GM21447 (cell line): ENCODE measurements around the gene GABPB2.

Experiments used
- ATAC-seq: cut with Tn5 transposase; IDR thresholded peaks from one replicate; pipeline ENCODE4 v1.9.1; 2021; ENCODE audit not compliant: unreplicated experiment

The GABPB2 gene

GRCh38 chr1:151131701-151132334, 61.3 kb downstream of the GABPB2 start:
- no peak for ATAC-seq

- no peak for ATAC-seq
Measured at GRCh38 chr1:151132335-151133017, 61.9 kb downstream of the GABPB2 start.

- ATAC-seq, result no peak
Measured at GRCh38 chr1:151133018-151133806, 62.7 kb downstream of the GABPB2 start.

- ATAC-seq, result no peak
Measured at GRCh38 chr1:151134396-151134795, 63.8 kb downstream of the GABPB2 start.

DNA sequence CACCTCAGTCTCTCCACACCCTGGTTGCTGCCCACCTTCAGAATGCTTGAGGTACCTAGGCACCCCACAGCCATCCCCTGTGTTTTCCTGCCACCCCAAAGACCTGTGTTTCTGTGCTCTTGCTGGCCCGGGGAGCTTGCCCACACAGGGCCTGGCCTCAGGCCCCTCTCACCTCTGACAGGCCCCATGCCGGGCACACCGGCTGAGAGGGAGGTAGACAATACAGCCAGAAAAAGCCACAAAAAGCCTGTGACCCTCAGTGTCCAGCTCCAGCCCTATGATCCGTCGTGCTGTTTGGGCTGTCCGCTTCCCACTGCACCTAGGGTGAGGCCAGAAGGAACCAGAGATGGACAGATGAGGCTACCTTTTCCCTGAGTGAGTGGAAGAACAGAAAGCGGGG, 64.4 kb downstream of the GABPB2 start:
- no peak for ATAC-seq

GRCh38 chr1:151135433-151136385, 65.1 kb downstream of the GABPB2 start:
- no peak for ATAC-seq

DNA sequence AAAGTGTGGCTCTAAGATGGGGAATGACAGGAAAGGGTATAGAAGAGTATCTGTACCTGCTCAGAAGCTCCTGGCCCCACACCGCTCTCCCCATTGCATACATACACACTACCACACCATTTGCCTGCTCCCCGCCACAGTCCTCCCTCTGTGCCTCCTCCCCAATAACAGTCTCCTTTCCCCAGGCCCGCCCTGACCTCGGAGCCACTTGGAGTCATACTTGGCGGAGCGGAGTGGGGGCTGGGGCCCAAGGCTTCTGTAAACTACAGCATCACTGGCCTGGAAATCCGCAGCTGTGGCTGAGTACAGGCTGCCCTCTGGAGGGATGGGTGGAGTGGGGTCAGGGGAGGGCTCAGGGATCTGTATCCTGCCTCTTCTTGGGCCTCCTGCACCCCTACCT, 67.2 kb downstream of the GABPB2 start:
- no peak for ATAC-seq

- no peak for ATAC-seq
Measured at GRCh38 chr1:151142411-151143056, 72.0 kb downstream of the GABPB2 start.

DNA sequence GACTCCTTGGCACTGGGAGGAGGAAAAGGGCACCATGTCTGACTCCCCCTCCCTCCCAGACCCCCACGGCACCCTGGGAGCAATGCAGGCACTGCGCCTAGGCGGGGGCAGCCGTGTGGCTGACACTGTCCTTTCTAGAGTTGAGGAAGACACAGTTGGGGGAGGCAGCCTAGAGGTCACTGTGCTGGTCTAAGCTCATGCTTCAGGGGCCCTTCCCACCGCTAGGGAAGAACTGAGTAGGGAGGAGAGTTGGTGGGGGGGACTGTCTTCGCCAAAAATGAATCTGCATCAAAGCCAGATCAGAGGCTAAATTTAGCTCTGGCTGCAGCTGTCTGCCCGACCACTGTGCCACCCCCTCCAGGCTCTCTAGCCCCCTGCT, 72.5 kb downstream of the GABPB2 start:
- ATAC-seq, result no peak

DNA sequence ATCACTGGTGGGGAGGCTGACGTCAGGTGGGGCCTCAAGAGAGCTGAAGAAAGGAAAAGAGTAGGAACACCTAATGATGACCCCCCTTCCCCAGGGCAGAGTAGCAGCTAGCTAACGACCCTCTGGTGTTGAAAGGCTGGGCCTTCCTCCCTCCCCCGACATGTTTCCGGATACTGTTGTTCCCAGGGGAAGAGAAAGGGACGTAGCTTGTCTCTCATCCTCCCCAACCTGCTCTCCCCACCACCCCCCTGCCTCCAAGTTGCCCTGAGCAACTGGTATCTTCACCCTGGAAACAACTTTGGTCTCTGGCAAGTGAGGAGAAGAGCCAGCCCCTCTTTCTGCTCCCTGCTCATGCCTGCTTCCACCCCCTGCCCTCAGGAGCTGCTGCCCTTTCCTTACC, 73.4 kb downstream of the GABPB2 start:
- no peak for ATAC-seq

- ATAC-seq, result no peak
Measured at GRCh38 chr1:151144474-151145303, 74.1 kb downstream of the GABPB2 start.

DNA sequence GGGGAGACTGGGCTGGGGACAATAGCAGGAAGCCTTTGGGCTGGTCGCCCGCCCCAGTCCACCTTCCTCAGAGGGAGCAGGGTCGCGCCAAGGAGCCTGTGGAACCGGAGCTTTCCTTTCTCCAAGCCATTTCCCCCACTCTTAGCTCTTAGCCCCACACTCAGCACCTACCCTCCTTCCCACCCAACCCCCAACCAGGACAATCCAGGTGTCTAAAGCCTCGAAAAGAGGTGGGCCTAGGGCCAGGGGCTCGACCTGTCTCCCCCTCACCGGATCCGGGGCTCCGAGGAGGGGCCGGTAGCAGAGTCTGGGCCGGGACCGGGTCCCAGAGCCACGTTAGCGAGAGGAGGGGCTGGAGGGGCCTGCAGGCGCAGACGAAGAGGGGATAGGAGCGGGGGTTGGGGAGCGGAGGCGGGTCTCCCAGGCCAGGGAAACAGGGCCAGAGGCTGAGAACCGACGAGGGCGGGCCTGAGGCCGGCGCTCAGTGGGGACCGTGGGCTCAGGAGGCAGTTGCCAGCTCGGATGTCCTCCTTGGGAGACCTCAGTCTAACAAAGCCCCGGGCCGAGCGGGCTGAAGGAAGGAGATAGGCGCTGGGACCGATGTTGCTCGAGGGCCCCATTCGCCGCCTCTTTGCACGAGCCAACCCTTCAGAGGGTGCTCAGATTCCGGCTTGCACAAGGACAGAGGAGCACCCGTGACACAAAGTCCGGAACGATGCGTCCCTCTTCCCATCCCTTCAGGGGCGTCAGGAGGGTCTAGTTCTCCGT, 74.9 kb downstream of the GABPB2 start:
- ATAC-seq, result no peak

GRCh38 chr1:151146072-151146411, 75.5 kb downstream of the GABPB2 start:
- ATAC-seq, result no peak

DNA sequence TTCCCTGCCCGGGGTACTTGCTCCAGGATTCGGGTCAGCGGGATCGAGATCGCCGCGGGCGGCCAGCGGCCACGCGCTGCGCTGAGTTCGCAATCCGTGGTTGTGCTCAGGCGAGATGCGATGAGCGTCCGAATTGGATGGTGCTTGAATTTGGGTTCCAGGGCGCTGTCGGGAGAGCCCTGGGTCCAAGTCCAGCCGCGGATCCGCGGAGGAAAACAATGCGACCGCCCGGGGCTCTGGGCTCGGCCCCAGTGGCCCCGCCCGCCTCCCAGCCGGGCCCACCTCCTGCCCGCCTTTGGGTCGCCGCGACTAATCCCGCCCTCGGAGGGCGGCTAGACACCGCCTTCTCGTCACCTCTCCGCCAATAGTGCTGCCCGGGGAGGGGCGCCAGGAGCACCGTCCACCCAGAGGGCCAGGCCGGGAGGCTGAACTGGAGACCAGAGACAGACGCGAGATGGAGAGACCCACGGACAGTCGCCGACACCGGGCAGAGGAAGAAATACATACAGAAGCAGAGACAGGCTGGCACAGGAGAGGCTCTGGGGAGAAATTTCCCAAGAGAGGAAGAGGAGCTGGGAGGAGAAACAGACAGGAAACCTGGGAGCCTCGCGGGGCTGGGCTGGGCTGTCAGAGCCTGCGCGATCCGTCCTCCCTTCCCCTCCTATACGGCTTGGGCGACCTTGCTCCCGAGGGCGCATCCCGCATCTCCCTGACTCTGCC, 76.0 kb downstream of the GABPB2 start, which contains the start of gene SEMA6C:
Gene SEMA6C (minus strand): TSS at position 220 of the 720 bp plus-strand sequence. CDS start 4,010 bp downstream, outside the sequence.
- ATAC-seq, result peak; percentile 99

DNA sequence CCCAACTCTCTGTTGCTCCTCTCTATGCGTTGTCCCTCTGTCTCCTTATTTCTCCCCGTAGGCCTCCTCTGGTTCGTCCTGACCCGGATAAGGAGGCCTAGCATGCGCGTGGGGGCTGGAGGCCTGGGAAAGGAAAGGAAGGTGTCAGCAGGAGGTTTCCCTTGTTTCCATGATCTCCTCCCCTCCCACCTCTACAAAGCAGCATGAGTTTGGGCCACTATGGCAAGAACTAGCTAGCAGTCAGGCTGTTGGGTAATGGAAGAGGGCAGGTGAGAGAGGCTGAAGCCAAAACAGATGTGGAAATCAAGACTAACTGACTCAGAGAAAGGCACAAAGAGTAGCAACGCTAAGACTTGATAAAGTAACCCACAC, 76.6 kb downstream of the GABPB2 start:
- no peak for ATAC-seq

DNA sequence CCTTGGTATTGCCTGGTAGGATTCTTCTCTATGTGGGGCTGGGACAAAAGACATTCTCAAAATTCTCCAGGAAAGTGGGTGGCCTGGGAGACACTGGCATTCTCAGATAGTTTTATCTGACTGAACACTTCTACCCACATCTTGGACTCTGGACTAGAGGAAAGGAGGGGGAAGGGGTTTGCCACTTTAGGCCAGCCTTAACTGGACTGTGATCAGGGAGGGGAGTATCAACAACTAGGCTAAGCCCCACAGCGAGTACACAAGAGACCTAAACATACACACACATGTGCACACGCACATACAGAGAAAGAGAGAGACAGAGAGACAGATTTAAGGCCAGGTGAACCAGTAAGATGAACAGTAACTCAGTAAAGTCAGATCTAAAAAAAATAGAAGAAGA, 77.1 kb downstream of the GABPB2 start:
- no peak for ATAC-seq

DNA sequence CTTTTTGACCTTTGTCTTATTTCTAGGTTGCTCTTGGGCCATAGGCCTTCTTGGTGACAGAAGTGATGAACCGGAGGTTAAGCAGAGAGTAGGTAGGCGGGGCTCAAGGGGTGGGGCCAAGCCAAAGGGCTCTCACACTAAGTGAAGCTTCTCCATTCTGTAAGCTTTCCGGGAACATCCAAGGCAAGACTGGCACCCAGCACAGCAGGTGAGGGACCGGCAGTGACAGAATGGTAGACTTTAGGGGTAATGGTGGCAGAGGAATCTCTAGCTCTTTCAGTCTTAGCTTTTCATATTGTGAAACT, 85.9 kb downstream of the GABPB2 start, which contains the start of gene TNFAIP8L2:
Gene TNFAIP8L2 (plus strand): TSS at position 135 of the 305 bp plus-strand sequence. CDS start 2,049 bp downstream, outside the sequence.
- peak; percentile 75 for ATAC-seq

DNA sequence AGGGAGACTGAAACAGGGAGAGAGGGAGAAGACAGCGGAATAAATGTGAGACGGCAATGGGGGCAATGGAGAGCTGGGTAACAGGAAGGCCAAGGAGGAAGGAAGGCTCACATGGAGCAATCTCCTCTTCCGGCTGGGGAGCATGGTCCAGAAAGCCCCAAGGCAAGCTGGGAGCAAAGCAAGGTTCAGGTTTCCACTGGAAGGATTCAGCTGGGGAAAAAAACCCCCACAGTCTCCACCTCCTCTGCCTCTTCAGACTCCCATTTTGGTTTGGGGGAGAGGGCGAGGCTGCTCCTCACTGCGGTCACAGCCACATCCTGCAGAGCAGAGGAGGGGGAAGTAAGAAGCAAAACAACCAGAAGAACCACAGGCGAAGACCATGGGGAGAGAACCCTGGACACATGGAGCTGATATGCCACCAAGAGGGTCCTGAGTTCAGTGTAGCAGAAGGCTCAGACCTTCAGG, 86.5 kb downstream of the GABPB2 start:
- no peak for ATAC-seq
